Hepatocyte (in vitro differentiated cells): ENCODE measurements around the gene TNFAIP2.

Source experiments
- CTCF ChIP-seq: fragments of 200-600 bp; sonication (generic); IDR thresholded peaks from 2 replicates; pipeline ENCODE4 v1.5.1; 2016; ENCODE audit warnings: antibody characterized with exemption, mild to moderate bottlenecking; ENCODE audit not compliant: poor library complexity
- EZH2 ChIP-seq: fragments of 200-600 bp; sonication (generic); IDR thresholded peaks from 2 replicates; pipeline ENCODE4 v1.6.1; 2016; ENCODE audit warnings: antibody characterized with exemption, mild to moderate bottlenecking, borderline replicate concordance
- EZH2phosphoT487 ChIP-seq: fragments of 200-600 bp; sonication (generic); IDR thresholded peaks from one replicate; pipeline ENCODE4 v1.6.1; 2018; ENCODE audit warnings: antibody characterized with exemption, mild to moderate bottlenecking, low read depth, moderate library complexity; ENCODE audit not compliant: unreplicated experiment, severe bottlenecking

- no peak for TF ChIP-seq CTCF
- TF ChIP-seq EZH2phosphoT487, result no peak
- no peak for TF ChIP-seq EZH2
Measured at GRCh38 chr14:103130017-103130764, 6.9 kb downstream of the TNFAIP2 start.
